HCT116 (cell line): ENCODE data around the gene CASP9. TPM values are rescaled to one million over a fixed set of nuclear protein-coding genes. Genes with fewer than 3 reads are reported as not detected.
A peak's percentile ranks its signal among the peaks of the same experiment; 100 is the strongest.

Experiments used
- ATAC-seq: fragments of 200-7000 bp; cut with Tn5 transposase; 2 replicates; pipeline ENCODE4 v1.9.1; 2020; ENCODE audit warnings: mild to moderate bottlenecking, moderate library complexity
- BruUV-seq: library from RNA; stranded (reverse); fragments of 400-500 nt; replicated peaks from 2 replicates; lab custom pipeline; 2021; lab: Mats Ljungman, UMichigan
- CTCF ChIA-PET: fragments of 300-600 bp; sonication (Branson Sonifier 250); formaldehyde crosslinking; loops from one replicate; lab custom pipeline; 2021; ENCODE audit warnings: antibody characterized with exemption; lab: Charles Lee
- POLR2A ChIA-PET: fragments of 300-600, 350-600 bp; sonication (Branson Sonifier 250); formaldehyde crosslinking; loops from one replicate; lab custom pipeline; 2021; ENCODE audit warnings: antibody characterized with exemption; lab: Charles Lee
- RAD21 ChIA-PET, 2 experiments: fragments of 300-600 bp; sonication (Branson Sonifier 250); formaldehyde crosslinking; loops; one replicate each; lab custom pipeline; 2023; ENCODE audit warnings: low total read pairs in 2 of 2; ENCODE audit not compliant: uncharacterized antibody in 2 of 2, unreplicated experiment in 2 of 2, low non-redundant PET in 1 of 2; lab: Charles Lee
- DNase-seq: peaks from one replicate; pipeline ENCODE4 v3.0.0-alpha.2; 2010; ENCODE audit warnings: low read depth, low spot score
- H2AFZ ChIP-seq: fragments of 200-600 bp; shearing (Covaris generic), sonication (generic); 2 replicates; pipeline ENCODE4 v1.6.1; 2017; ENCODE audit warnings: low read depth, mixed run types, mixed read lengths, antibody characterized with exemption, low read length; ENCODE audit not compliant: poor library complexity, severe bottlenecking
- H3K27ac ChIP-seq: 2 replicates; pipeline ENCODE4 v1.5.1; 2012; ENCODE audit warnings: low read depth, low read length
- H3K27me3 ChIP-seq: fragments of 200-600 bp; sonication (generic); 2 replicates; pipeline ENCODE4 v1.6.1; 2016; ENCODE audit warnings: mixed run types, low read length, mixed read lengths; ENCODE audit not compliant: insufficient read depth
- H3K36me3 ChIP-seq, 2 experiments: fragments of 200-500 bp in 1 of 2; fragments of 200-600 bp in 1 of 2; sonication (Bioruptor generic) in 1 of 2; sonication (generic) in 1 of 2; 2 replicates each; pipeline versions ENCODE4 v1.5.1 to v1.6.1; 2014 to 2016; ENCODE audit warnings: low read length in 2 of 2, inconsistent platforms in 1 of 2, mixed read lengths in 1 of 2, mixed run types in 1 of 2; ENCODE audit not compliant: insufficient read depth in 2 of 2, control insufficient read depth in 1 of 2
- H3K4me1 ChIP-seq, 2 experiments: fragments of 200-600 bp in 1 of 2; sonication (generic) in 1 of 2; 2 replicates each; pipeline versions ENCODE4 v1.5.1 to v1.6.1; 2012 to 2017; ENCODE audit warnings: low read length in 2 of 2, inconsistent platforms in 1 of 2, mild to moderate bottlenecking in 1 of 2, mixed read lengths in 1 of 2, mixed run types in 1 of 2, moderate library complexity in 1 of 2; ENCODE audit not compliant: insufficient read depth in 2 of 2, control insufficient read depth in 1 of 2
- H3K4me2 ChIP-seq: fragments of 200-600 bp; sonication (generic); 2 replicates; pipeline ENCODE4 v1.6.1; 2017; ENCODE audit warnings: mixed run types, low read length, mixed read lengths
- H3K4me3 ChIP-seq, 2 experiments: fragments of 200-600 bp in 1 of 2; sonication (generic) in 1 of 2; replicated peaks in 1 of 2; 2 replicates each; pipeline ENCODE4 v1.5.1; 2011 to 2016; ENCODE audit warnings: low read length in 2 of 2, control low read depth in 1 of 2, low read depth in 1 of 2, mild to moderate bottlenecking in 1 of 2, mixed read lengths in 1 of 2, mixed run types in 1 of 2
- H3K79me2 ChIP-seq: fragments of 200-600 bp; sonication (generic); 2 replicates; pipeline ENCODE4 v1.6.1; 2017; ENCODE audit warnings: mild to moderate bottlenecking, mixed run types, low read length, moderate library complexity, mixed read lengths; ENCODE audit not compliant: insufficient read depth
- H3K9ac ChIP-seq: fragments of 200-600 bp; sonication (generic); 2 replicates; pipeline ENCODE4 v1.6.1; 2016; ENCODE audit warnings: low read length, mixed read lengths
- H3K9me2 ChIP-seq: fragments of 200-600 bp; sonication (generic), shearing (Covaris generic); 2 replicates; pipeline ENCODE4 v1.6.1; 2017; ENCODE audit warnings: mixed run types, mild to moderate bottlenecking, moderate library complexity; ENCODE audit not compliant: insufficient read depth
- H3K9me3 ChIP-seq, 2 experiments: fragments of 200-500 bp in 1 of 2; fragments of 200-600 bp in 1 of 2; sonication (Bioruptor generic) in 1 of 2; sonication (generic) in 1 of 2; 2 replicates each; pipeline ENCODE4 v1.6.1; 2014 to 2017; ENCODE audit warnings: low read length in 2 of 2, mixed read lengths in 2 of 2, inconsistent platforms in 1 of 2, low read depth in 1 of 2, mild to moderate bottlenecking in 1 of 2, mixed run types in 1 of 2, moderate library complexity in 1 of 2; ENCODE audit not compliant: control insufficient read depth in 1 of 2, insufficient read depth in 1 of 2
- H4K20me1 ChIP-seq: fragments of 200-600 bp; sonication (generic), shearing (Covaris generic); 2 replicates; pipeline ENCODE4 v1.6.1; 2017; ENCODE audit warnings: mixed run types, mild to moderate bottlenecking, moderate library complexity; ENCODE audit not compliant: insufficient read depth
- ATF3 ChIP-seq: IDR thresholded peaks from 2 replicates; pipeline ENCODE4 v1.6.1; 2012
- CEBPB ChIP-seq: IDR thresholded peaks from 2 replicates; pipeline ENCODE4 v1.6.1; 2012; ENCODE audit warnings: low read depth
- EGR1 ChIP-seq: IDR thresholded peaks from 2 replicates; pipeline ENCODE4 v1.6.1; 2012; ENCODE audit warnings: low read depth
- ELF1 ChIP-seq: IDR thresholded peaks from 2 replicates; pipeline ENCODE4 v1.6.1; 2012; ENCODE audit warnings: low read depth, borderline replicate concordance
- MAX ChIP-seq: IDR thresholded peaks from 2 replicates; pipeline ENCODE4 v1.6.1; 2012
- POLR2AphosphoS5 ChIP-seq: IDR thresholded peaks from 2 replicates; pipeline ENCODE4 v1.6.1; 2011; ENCODE audit warnings: mild to moderate bottlenecking, low read depth, low read length, moderate library complexity
- RAD21 ChIP-seq: IDR thresholded peaks from 2 replicates; pipeline ENCODE4 v1.6.1; 2012; ENCODE audit warnings: low read depth, mild to moderate bottlenecking
- SP1 ChIP-seq: IDR thresholded peaks from 2 replicates; pipeline ENCODE4 v1.6.1; 2012; ENCODE audit warnings: low read depth
- SRF ChIP-seq: IDR thresholded peaks from 2 replicates; pipeline ENCODE4 v1.6.1; 2012; ENCODE audit warnings: low read depth
- intact Hi-C: fragments of 100-400 bp; cut with micrococcal nuclease; formaldehyde crosslinking; loops from 2 replicates; pipeline ENCODE4 v1.10.0; 2022
- total RNA-seq: library from RNA; stranded (reverse); gene quantifications from one replicate; pipeline ENCODE4 v1.2.1, GENCODE V29; 2021; ENCODE audit not compliant: unreplicated experiment

CASP9 gene
- total RNA-seq, 1 experiment from 2014 or later = 10.6 TPM

GRCh38 chr1:15524283-15525049, 451 bp upstream of the CASP9 start:
- RAD21 ChIA-PET = no interaction called here
- H3K79me2 ChIP-seq = peaks cover 24% of the 10 kb centered on the region
- 0 out of 4 replicates have a peak, but pooled peaks cover 0 to under 1% of the 10 kb centered on the region in 2 experiments for H3K36me3 ChIP-seq
- no peaks in the 10 kb centered on the region for H3K9me3 ChIP-seq
- H3K27me3 ChIP-seq = no peaks in the 10 kb centered on the region
- no TSS peak for BruUV-seq
- ATAC-seq = peak; percentile 62
- peak overlapping the region; percentile 87 for H3K27ac ChIP-seq
- H4K20me1 ChIP-seq = no peaks in the 10 kb centered on the region
- no peak for TF ChIP-seq ELF1
- TF ChIP-seq CEBPB = peak; percentile 71
- peak; percentile 86 for TF ChIP-seq EGR1
- TF ChIP-seq SP1 = peak; percentile 73
- peak; percentile 30; the same call in 1 of the 2 replicates for TF ChIP-seq MAX
- TF ChIP-seq SRF = no peak
- TF ChIP-seq POLR2AphosphoS5 = peak; percentile 26; the same call in 1 of the 2 replicates
- TF ChIP-seq RAD21 = no peak
- no peak; the same call in 1 of the 2 replicates for TF ChIP-seq ATF3
- TF ChIP-seq, all 23 proteins: peak for 5
- peak overlapping the region; percentile 79 for H3K9ac ChIP-seq
- peak overlapping the region; percentile 75 to 80 for H3K4me3 ChIP-seq
- ChIA-PET POLR2A (no interaction called here), CTCF (no interaction called here)
- intact Hi-C loops = loop anchor here (5.0 kb wide), 2 partner anchors 93 to 623 kb away; partner anchors contain the start of gene DDI2
- H3K4me1 ChIP-seq = peaks cover 10 to 31% of the 10 kb centered on the region in 2 experiments
- no peak overlapping the region for H2AFZ ChIP-seq
- DNase-seq = peak; percentile 93
- H3K4me2 ChIP-seq = peak overlapping the region; percentile 81
- no peaks in the 10 kb centered on the region for H3K9me2 ChIP-seq
